T47D (cell line): ENCODE results near the gene USP48.
A peak's percentile ranks its signal among the peaks of the same experiment; 100 is the strongest.

Experiments
- DNase-seq, 2 experiments: peaks; one replicate each; pipeline versions ENCODE4 v3.0.0 to v3.0.0-alpha.2; 2011 to 2012; ENCODE audit warnings: low read depth in 1 of 2, low spot score in 1 of 2
- JUND ChIP-seq: IDR thresholded peaks from 2 replicates; pipeline ENCODE4 v1.6.1; 2012; ENCODE audit warnings: low read depth
- in situ Hi-C: cut with HindIII; loops from 2 replicates; pipeline ENCODE4 v1.10.0; 2016; ENCODE audit warnings: low sequenced_read_pairs, low pct_unique_long_range_greater_than_20kb

The USP48 gene

DNA sequence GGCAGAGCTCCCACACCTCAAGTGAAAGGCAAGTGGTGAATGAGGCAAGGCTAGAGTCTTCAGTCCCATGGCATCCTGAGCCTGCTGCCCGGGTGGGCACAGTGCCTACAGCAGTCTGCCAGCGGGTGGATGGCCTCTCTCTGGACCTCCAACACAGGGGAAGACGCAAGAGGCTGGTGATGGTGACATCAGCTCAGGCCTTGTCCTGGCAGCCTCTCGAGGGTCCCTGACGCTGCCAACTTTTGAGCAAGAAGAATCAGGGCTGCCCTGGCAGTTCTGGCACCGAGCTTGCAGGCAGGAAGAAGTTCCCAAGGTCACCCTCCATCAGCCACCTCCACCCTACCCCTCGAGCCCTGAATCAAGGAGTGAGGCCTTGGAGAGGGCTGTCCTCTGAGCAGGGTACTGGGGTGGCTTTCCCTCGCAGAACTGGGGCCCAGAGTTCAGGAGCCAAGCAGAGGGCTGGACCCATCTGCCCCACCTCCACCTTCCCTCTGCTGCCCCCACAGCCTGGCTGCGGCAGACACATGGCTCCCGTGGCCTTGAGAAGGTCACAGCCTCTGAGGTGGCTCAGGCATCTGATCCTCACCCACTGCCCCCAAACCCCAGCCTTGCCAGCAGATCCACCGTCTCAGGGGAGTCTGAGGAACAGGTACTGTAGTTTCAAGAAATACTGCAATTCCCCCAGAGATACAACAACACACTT lies 119.5 kb downstream of the USP48 start:
- in situ Hi-C loops: no loop called here
- DNase-seq: no peak
- no peak for TF ChIP-seq JUND

DNA sequence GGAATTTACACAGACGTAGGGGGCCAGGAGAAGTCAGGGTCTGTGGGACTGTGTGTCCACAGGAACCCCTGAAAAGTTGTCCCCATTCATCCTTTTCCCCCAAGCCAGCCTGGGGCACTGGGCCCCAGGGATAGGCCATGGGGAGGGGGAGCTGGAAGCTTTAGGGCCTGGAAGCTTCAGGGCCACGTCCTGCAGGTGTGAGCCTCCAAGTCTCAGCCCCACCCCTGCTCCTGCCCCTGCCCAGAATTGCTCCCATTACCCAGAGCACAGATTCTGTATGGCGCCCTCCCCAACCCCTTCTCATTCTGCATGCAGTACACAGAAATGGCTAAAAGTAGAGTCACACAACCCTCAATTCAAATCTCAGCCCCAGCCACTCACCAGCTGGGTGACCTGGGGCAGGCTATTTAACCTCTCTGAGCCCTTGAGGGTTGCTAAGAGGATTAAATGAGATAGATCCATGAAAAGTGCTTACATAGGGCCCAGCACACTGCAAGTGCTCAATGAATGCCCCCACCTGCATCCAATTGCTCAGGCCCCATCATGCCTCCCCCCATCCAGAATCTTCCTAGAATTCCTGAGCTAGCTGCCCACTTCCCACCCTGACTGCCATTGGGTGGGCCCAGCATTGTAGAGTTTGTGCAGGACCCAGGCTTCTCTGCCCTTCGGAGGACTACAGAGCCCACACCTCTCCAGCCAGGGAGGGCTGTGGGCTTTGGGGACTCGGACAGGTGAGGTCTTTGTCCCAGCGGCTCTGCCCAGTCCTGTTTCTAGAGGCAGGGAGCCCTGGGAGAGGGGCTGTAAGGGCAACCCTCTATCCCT lies 120.3 kb downstream of the USP48 start:
- no peak for DNase-seq
- TF ChIP-seq JUND: no peak

DNA sequence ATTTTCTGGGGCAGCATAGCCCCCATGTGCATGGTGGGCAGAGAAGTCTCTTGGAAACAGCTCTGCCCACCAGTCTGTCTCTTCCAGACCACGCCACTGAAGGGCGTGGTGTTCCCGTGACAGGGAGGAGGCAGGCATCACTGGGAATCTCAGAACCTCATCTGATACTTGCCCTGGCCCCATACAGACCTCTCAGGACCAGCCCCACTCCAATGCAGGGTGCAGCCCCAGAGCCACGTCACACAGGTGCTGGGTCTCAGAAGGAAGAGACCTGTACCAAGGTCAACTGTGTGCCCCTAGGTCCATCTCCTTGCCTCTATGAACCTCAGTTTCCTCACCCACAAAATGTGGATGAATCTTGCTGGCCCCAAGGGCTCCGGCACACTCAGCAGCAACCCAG lies 121.1 kb downstream of the USP48 start:
- DNase-seq: no peak
- no peak for TF ChIP-seq JUND
- in situ Hi-C loops: no loop called here

More for the DNA sequence above, 120.3 kb downstream of the USP48 start:
- in situ Hi-C loops: no loop called here

GRCh38 chr1:21659924-21660326 lies 123.0 kb downstream of the USP48 start:
- TF ChIP-seq JUND: no peak
- DNase-seq: no peak
- in situ Hi-C loops: no loop called here

DNA sequence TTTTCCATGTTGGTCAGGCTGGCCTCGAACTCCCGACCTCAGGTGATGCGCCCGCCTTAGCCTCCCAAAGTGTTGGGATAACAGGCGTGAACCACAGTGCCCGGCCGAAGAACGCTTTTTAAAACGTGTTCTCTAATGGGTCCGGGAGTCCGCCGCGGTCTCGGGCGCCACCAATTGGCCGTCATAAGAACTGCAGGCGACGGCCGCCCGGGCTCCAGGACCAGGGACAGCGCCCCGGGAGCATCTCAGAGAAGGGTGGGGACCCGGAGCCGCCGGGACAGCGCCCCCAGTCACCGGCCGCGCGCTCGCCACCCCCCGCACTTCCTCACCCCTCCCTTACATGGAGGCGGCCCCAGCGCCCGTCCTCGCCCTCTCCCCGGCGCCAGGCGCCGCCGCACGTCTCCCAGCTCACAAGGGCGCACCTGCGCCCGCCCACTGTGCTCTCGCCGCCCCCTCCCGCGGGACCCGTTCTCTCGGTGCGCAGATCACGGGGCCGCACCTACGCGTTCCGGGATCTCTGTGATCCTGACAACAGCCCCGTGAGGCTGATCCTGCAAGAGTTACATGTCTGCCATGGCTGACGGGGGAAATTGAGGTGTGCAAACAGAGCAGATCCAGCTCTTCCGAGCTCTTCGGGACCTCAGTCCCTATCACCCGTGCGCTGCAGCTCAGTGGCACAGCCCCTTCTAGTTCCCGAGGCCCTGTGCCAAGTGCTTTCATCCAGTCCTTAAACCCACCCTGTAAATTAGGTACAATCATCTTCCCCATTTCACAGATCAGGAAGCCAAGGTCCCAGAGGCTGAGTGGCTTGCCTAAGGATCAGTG lies 123.6 kb downstream of the USP48 start:
- in situ Hi-C loops: no loop called here
- TF ChIP-seq JUND: no peak
- DNase-seq: peak; percentile 76

DNA sequence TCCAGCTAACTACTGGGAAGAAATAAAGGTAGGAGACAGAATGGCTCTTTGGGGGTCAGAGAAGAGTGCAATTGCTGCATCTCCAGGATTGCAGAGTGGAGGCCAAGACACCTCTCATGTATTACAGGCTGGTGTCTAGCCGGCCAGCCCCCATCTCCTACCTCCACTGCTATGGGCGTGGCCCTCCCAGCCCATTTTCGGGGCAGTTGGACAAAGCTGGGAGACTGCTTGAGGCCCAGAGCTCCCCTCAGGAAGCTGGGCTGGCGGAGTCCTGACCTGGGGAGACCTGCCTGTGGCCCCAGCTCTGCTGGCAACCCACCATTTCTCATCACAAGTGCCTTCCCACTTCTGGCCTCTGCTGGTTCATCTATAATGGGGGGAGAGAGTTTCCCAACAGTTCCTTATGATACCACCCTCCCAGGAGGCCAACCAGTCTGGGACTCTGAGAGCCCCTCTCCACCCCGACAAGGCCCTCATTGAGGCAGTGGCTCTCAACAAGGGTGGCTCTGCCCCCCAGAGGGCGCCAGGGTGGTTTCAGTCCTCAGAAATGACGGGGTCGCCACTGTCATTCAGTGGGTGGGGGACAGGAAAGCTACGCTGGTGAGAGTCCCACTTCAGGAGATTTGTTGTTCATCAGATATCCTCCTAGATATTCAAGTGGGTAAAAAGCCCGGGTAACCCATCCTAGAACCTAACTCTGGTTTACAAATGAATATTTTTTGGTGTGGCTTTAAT lies 125.3 kb downstream of the USP48 start:
- in situ Hi-C loops: no loop called here
- DNase-seq: no peak
- TF ChIP-seq JUND: no peak

- in situ Hi-C loops: no loop called here
These were observed 127.2 kb downstream of the USP48 start for GRCh38 chr1:21655748-21656147.

DNA sequence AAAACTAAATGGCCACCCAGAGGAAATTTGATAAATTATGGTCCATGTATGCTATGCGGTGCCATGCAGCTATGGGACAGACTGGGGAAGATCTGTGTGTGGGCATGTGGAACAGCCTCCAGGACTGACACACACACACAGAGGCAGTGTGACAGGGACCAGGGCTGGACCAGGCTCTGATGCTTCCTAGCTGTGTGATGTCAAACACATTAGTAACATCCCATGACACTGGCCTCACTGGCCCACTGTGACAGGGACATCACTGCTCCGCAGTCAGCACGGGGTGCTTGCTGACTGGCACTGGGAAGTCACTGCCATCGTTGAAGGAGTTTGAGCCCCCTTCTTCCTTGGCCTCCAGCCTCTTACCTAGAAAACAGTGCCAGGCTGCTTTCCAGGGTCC lies 127.7 kb downstream of the USP48 start:
- no peak for DNase-seq

More at GRCh38 chr1:21655748-21656147, 127.2 kb downstream of the USP48 start:
- TF ChIP-seq JUND: no peak
- peak in 1 of 2 experiments; percentile 67 for DNase-seq

GRCh38 chr1:21654209-21654608 lies 128.7 kb downstream of the USP48 start:
- TF ChIP-seq JUND: no peak
- in situ Hi-C loops: no loop called here
- DNase-seq: no peak

More for the DNA sequence above, 127.7 kb downstream of the USP48 start:
- in situ Hi-C loops: no loop called here
- no peak for TF ChIP-seq JUND

- no peak for TF ChIP-seq JUND
- in situ Hi-C loops: no loop called here
- no peak for DNase-seq
These were observed 129.2 kb downstream of the USP48 start for GRCh38 chr1:21653744-21654100.

DNA sequence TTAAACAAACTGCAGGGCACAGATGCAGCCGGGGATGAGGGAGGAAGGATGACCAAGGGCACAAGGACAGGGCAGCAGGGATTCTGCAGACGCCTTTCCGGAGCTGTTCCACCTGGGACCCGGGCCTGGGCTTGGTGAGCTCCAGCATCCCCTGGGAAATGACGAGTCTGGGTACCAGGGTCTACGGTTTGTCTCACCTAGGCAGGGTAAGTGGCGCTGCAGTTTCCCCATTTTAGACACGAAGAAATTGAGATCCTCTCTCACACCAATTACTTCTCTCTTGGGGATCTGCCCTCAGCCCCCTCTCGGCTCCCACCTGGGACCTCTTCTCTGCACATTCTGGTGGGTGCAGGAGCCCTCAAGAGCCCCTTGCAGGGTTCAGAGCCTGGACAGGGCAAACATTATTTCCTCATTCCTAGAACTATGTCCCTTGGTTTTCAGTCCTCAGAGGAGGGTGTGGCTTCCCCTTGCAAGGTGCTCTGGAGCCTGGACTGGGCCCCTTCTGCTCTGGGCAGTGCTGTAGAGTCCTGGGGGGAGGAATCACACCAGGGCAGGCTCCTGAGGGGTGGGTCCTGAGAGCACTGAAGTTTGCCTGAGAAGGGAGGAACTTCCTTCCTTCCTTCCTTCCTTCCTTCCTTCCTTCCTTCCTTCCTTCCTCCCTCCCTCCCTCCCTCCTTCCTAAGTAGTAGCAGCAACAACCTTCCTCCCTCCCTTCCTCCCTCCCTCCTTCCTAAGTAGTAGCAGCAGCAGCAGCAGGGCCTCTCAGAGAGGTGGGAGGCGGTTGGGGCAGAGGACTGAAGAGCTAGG lies 129.8 kb downstream of the USP48 start:
- no peak for DNase-seq
- no peak for TF ChIP-seq JUND
- in situ Hi-C loops: no loop called here
